Right lobe of liver (tissue), 6 donors: ENCODE results near the gene MOB3B. TPM values are rescaled to one million over a fixed set of nuclear protein-coding genes. Genes with fewer than 3 reads are reported as not detected.

ENCODE experiments used
- ATAC-seq, 4 donors: fragments of 200-7000 bp; cut with Tn5 transposase; one replicate each; pipeline ENCODE4 v1.9.1; 2020; ENCODE audit warnings: mild to moderate bottlenecking in 4 of 4, moderate library complexity in 4 of 4
- DNase-seq, 3 donors: peaks; one replicate each; pipeline ENCODE4 v3.0.0-alpha.2; 2020
- H3K27ac ChIP-seq, 3 donors: fragments of 200-600 bp; one replicate each; pipeline ENCODE4 v1.8.0; 2022
- H3K27me3 ChIP-seq, 2 donors: fragments of 200-600 bp; one replicate each; pipeline ENCODE4 v1.8.0; 2022
- H3K36me3 ChIP-seq, 4 donors: fragments of 200-600 bp; sonication (generic) in 1 of 4; one replicate each; pipeline versions ENCODE4 v1.5.1 to v1.8.0; 2017 to 2022; ENCODE audit warnings: control low read depth in 1 of 4
- H3K4me1 ChIP-seq, 4 donors: fragments of 200-600 bp; sonication (generic) in 1 of 4; one replicate each; pipeline versions ENCODE4 v1.5.1 to v1.8.0; 2017 to 2022; ENCODE audit warnings: control low read depth in 1 of 4
- H3K4me3 ChIP-seq, 3 donors: fragments of 200-600 bp; one replicate each; pipeline ENCODE4 v1.8.0; 2022
- H3K9me3 ChIP-seq, 4 donors: fragments of 200-600 bp; sonication (generic) in 1 of 4; one replicate each; pipeline versions ENCODE4 v1.5.1 to v1.8.0; 2017 to 2022; ENCODE audit warnings: control low read depth in 1 of 4
- CTCF ChIP-seq, 4 donors: fragments of 200-600 bp in 3 of 4; fragments of 450-650 bp in 1 of 4; IDR thresholded peaks; one replicate each; pipeline versions ENCODE4 v1.5.1 to v1.8.0; 2016 to 2022; ENCODE audit warnings: antibody characterized with exemption in 4 of 4, mild to moderate bottlenecking in 2 of 4
- POLR2A ChIP-seq: fragments of 450-650 bp; IDR thresholded peaks from one replicate; pipeline ENCODE4 v1.6.1; 2017; ENCODE audit warnings: antibody characterized with exemption, mild to moderate bottlenecking
- WGBS: methylation state at CpG from one replicate; pipeline ENCODE4 v1.1.6; 2018; ENCODE audit warnings: low coverage, low lambda C conversion rate; ENCODE audit not compliant: insufficient coverage; ENCODE audit errors: missing lambda C conversion rate; 5-methylcytosine and 5-hydroxymethylcytosine counted together
- intact Hi-C, 2 donors: fragments of 100-400 bp; cut with DNase I; formaldehyde crosslinking; loops; one replicate each; pipeline versions ENCODE4 v1.11.2 to v1.14.1; 2022
- total RNA-seq, 6 experiments: library from RNA; depleted of rRNA in 2 of 6; stranded (reverse); fragments of >200 nt in 2 of 6; fragmentation: NEBNext Ultra II Directional in 3 of 6; extraction: Animal tissue kit (Norgen Biotek cat#: 25700) in 3 of 6; gene quantifications; one replicate each; pipeline versions ENCODE4 v1.1.0 to v1.2.4, GENCODE V29; 2016 to 2023
- donor health status: DM: no; HTN: yes; CAD: no.
- donor health status: DM: no; HTN: no; CAD: no.
- donor health status: DM: no; HTN: no; CAD: no.
- donor health status: DM: no; HTN: yes; CAD: no.
- donor health status: DM: no; HTN: yes; CAD: no.

Gene MOB3B
- total RNA-seq, 6 experiments from 2014 or later: 1.0 to 2.4 (median 1.7) TPM

GRCh38 chr9:27353474-27354229 lies 176.0 kb downstream of the MOB3B start:
- no peak for ATAC-seq
- Histone ChIP-seq H3K4me3 (no peak overlapping the region), H3K27ac (no peak overlapping the region), H3K27me3 (no peaks in the 10 kb centered on the region), H3K9me3 (no peaks in the 10 kb centered on the region), H3K4me1 (no peaks in the 10 kb centered on the region), H3K36me3 (no peaks in the 10 kb centered on the region)
- no peak for DNase-seq
- 65% methylated on average over 2 of the region's 5 CpGs for WGBS
- TF ChIP-seq POLR2A (no peak), CTCF (IDR thresholded peaks at IDR 0.05) (no peak)
- intact Hi-C loops: no loop called here

DNA sequence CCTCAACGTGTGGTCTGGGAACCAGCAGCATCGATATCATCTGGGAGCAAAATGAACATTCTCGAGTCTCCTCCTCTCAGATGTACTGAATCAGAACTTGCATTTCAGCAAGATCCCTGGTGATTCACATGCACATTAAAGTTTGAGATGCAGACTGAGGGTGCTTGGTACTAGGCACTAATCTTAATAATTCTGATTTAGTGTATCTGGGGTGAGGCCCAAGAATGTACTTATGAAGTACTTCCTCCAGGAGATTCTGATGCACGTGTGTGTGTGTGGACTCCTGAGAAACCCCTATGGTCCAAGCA lies 176.5 kb downstream of the MOB3B start:
- DNase-seq: no peak
- 82% methylated on average over 3 of the region's 4 CpGs for WGBS
- TF ChIP-seq CTCF (IDR thresholded peaks at IDR 0.05) (no peak), POLR2A (no peak)
- intact Hi-C loops: no loop called here
- Histone ChIP-seq H3K4me1 (no peaks in the 10 kb centered on the region), H3K9me3 (no peaks in the 10 kb centered on the region), H3K27me3 (no peaks in the 10 kb centered on the region), H3K27ac (no peak overlapping the region), H3K4me3 (no peak overlapping the region), H3K36me3 (no peaks in the 10 kb centered on the region)
- ATAC-seq: no peak

- intact Hi-C loops: no loop called here
- H3K27ac ChIP-seq: no peak overlapping the region
- ATAC-seq (peak; percentile 45 to 75 (median 57)), DNase-seq (no peak)
- no peak overlapping the region for H3K4me3 ChIP-seq
- H3K4me1 ChIP-seq: no peaks in the 10 kb centered on the region
- WGBS: 63% methylated on average over 5 of the region's 5 CpGs
- no peak for TF ChIP-seq POLR2A
- no peaks in the 10 kb centered on the region for H3K9me3 ChIP-seq
- H3K27me3 ChIP-seq: no peaks in the 10 kb centered on the region
- H3K36me3 ChIP-seq: no peaks in the 10 kb centered on the region
Observed at GRCh38 chr9:27352457-27353165, 177.0 kb downstream of the MOB3B start.

DNA sequence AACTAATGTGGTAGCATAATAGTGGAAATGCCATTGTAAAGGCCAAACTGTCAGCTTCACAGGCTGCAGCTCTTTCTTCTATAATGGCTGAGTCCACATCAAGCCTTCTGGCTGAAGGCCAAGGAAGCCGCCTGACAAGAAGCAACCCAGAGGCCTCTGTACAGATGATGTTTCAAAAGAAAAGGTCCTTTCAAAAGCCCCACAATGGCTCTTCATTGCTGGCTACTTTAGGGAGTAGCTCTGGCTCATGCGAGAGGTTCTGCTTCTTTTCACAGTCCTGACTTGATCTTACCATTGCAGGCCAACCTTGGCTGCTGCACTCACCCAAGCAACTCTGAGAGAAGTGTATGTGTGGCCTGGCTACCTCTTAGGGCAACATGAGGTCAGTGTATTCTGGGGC lies 178.2 kb downstream of the MOB3B start:
- ATAC-seq: no peak
- Histone ChIP-seq H3K9me3 (no peaks in the 10 kb centered on the region), H3K4me3 (no peak overlapping the region), H3K27me3 (no peaks in the 10 kb centered on the region), H3K36me3 (no peaks in the 10 kb centered on the region), H3K4me1 (no peaks in the 10 kb centered on the region), H3K27ac (no peak overlapping the region)
- intact Hi-C loops: no loop called here
- 80% methylated on average over 2 of the region's 2 CpGs for WGBS
- DNase-seq: no peak
- TF ChIP-seq CTCF (IDR thresholded peaks at IDR 0.05) (no peak), POLR2A (no peak)

- 93% methylated on average over 4 of the region's 5 CpGs for WGBS
- H3K27me3 ChIP-seq: no peaks in the 10 kb centered on the region
- H3K27ac ChIP-seq: no peak overlapping the region
- ATAC-seq (no peak), DNase-seq (no peak)
- no peaks in the 10 kb centered on the region for H3K36me3 ChIP-seq
- no peak for TF ChIP-seq CTCF (IDR thresholded peaks at IDR 0.05)
- no peak for TF ChIP-seq POLR2A
- no peaks in the 10 kb centered on the region for H3K4me1 ChIP-seq
- no peaks in the 10 kb centered on the region for H3K9me3 ChIP-seq
- no peak overlapping the region for H3K4me3 ChIP-seq
- intact Hi-C loops: no loop called here
Observed at GRCh38 chr9:27350382-27350976, 179.1 kb downstream of the MOB3B start.
